SK-MEL-5 (cell line): ENCODE results near the gene SPTBN2. TPM values are rescaled to one million over a fixed set of nuclear protein-coding genes. Genes with fewer than 3 reads are reported as not detected.
"Not testable (repeated sequence)": the region's sequence is repeated elsewhere in the genome, so short reads cannot be mapped to it uniquely, and the experiment has no call there.

Source experiments
- DNase-seq: peaks from one replicate; pipeline ENCODE4 v3.0.0-alpha.2; 2016; ENCODE audit warnings: low read depth, low spot score
- in situ Hi-C: cut with HindIII; loops from 2 replicates; pipeline ENCODE4 v1.10.0; 2016; ENCODE audit warnings: low sequenced_read_pairs, high pct_unique_total_duplicates, low pct_unique_long_range_greater_than_20kb
- total RNA-seq: library from RNA; depleted of rRNA; stranded (reverse); fragments of >200 nt; shearing (Covaris generic); gene quantifications from 2 replicates; pipeline ENCODE4 v1.2.3, GENCODE V29; 2014

Gene SPTBN2
- total RNA-seq, 1 experiment from 2014 or later = 19.5 TPM

DNA sequence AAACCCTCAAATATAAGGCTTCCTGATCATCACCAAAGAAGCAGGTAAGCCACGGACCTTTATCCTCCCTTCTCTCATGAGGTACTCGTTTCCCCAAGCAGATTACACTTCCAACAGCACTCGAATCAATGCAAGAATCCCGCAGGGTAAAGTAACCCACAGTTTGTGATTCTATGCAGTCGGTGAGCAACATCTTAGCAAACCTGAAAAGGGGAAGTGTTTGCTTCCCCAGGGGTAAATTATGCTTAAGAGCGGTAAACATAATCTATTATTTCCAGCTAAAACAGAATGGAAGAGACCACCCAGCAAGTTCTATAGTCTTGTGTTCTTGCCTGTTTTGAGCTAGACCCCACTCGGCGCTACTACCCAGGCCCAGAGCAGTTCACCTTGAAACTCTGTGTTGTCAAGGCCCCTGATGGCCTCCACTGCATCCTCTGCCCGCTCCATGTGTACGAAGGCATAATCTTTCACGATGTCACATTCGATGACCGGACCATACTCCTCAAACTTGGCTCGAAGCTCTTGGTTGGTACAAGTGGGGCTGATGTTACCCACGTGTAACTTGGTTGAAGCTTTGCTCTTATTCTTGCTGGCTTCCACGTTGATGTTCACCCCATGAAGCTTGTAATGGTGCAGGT lies 52.6 kb downstream of the SPTBN2 start:
- DNase-seq = no peak
- in situ Hi-C loops = no loop called here

DNA sequence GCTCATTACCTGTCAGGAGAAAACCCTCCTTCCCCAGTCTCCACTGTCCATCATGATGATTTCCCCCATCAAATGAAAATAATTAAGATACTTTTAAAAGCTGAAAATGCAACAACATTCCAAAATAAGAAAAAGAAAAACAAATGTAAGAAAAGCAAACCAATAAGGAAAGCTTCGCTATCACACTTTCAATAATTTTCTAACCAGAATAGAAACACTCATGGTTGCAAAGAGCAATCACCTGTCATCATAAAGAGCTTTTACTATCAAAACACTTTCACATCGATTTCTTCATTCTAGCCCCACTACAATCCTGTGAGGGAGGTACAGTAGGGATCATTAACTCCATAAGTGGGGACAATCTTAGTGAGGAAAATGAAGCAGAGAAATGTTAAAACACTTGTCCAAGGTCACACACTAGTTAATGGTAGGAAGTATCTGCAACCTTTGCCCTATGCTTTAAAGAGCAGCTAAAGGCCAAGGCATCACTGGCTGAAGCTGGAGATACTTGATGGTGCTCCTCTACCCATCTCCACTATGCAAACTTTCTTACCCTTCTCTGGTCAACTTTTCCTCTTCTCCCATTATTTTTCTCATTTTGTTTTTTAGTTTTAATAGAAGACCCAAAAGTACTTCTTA lies 53.9 kb downstream of the SPTBN2 start:
- in situ Hi-C loops = no loop called here
- no peak for DNase-seq

DNA sequence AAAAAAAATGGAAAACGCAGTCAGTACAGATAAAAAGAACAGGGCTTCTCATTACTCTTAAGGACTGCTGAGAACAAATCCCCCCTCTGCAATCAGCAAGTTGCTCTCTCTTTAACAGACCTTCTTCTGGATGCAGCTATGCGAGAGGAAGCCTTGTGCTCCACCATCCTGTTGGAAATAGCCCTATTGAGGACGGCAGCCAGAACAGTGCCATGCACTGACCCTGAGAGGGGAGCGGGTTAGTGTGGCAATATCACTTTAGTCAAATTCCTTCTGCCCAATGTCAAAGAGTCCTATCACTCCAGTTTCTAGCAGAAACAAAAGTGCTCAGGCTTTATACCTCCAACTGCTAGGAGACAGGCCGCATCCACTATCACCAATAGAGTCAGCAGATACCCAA lies 58.2 kb downstream of the SPTBN2 start:
- in situ Hi-C loops = no loop called here
- no peak for DNase-seq

DNA sequence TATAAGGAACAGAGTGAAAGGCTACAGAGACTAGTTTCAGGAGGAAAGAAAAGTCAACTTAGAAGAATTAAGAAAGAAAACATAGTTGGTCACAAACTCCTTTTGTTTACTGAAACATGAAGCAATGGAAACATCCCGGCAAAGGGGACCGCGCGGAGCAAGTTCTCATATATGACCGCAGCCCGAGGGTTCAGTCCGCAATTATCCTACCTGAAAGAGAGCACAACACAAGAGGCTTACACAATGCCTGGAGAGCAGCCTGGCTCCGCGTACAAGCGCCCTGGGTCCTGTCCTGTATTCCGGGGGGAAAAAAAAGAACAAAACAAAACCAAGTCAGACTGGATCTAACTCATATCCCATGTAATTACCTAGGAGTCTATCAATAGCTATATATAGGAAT lies 63.6 kb downstream of the SPTBN2 start:
- no peak for DNase-seq
- in situ Hi-C loops = no loop called here

DNA sequence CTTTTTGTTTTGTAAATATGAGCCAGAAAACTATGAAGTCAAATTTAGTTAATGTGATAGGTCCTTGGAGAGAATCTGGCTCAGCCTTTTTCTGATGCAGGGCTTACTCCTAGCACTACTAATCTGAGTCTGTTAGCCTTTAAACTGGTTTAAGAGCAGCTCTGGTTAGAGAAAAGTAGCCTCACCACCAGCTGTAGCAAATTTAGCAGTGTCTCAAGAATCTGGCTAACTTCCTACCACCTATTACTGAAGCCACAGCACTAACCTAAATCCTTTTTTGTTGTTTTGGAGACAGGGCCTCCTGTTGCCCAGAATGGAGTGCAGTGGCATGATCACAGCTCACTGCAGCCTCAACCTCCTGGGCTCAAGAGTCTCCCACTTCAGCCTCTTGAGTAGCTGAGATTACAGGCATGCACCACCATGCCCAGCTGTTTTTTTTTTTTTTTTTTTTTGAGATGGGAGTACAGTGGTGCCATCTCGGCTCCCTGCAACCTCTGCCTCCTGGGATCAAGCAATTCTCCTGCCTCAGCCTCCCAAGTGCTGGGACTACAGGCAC lies 65.2 kb downstream of the SPTBN2 start:
- DNase-seq = no peak
- in situ Hi-C loops = no loop called here

DNA sequence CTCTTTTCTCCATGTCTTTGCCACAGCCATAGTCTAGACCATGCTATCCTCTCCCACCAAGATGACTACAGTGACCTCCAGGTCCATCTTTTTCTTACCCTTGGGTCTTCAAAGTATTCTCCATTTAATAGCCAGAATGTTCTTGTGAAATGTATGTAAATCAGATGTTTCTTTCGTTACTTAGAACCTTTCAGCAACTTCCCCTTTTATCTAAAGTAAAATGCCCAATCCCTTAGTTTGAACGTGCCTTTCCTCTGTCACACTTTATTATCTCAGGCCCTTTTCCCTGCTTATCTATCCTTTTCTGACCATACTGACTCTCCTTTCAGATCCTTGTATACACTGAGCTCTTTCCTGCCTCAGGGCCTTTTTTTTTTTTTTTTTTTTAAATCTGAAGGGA lies 69.3 kb downstream of the SPTBN2 start:
- in situ Hi-C loops = no loop called here

DNA sequence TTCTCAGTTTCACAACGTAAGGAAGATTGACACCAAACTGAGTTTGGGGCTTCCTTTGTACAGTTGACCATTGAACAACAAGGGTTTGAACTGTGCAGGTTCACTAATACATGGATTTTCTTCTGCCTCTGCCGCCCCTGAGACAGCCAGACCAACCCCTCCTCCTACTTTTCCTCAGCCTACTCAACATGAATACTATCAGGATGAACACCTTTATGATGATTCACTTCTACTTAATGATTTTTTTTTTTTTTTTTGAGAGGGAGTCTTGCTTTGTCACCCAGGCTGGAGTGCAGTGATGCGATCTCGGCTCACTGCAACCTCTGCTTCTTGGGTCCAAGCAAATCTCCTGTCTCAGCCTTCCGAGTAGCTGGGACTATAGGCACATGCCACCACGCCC lies 75.9 kb downstream of the SPTBN2 start:
- in situ Hi-C loops = no loop called here
- DNase-seq = no peak

More for the DNA sequence above, 69.3 kb downstream of the SPTBN2 start:
- DNase-seq = no peak

DNA sequence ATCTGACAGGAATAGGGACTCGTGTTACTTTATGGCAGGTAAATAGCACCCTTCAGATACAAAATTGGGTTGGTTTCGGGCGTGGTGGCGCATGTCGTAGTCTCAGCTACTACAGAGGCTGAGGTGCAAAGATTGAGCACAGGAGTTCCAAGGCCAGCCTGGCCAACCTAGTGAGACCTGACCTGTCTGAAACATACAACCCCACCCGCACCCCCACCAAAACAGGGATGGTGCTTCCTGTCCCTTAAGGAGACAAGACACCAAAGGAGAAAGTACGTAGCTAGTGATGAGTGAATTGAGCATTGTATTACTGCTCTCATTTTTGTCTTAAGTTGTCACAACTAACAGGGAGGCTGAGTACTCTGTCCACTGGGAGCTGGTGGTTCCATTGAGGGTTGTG lies 76.4 kb downstream of the SPTBN2 start:
- no peak for DNase-seq
- in situ Hi-C loops = no loop called here

DNA sequence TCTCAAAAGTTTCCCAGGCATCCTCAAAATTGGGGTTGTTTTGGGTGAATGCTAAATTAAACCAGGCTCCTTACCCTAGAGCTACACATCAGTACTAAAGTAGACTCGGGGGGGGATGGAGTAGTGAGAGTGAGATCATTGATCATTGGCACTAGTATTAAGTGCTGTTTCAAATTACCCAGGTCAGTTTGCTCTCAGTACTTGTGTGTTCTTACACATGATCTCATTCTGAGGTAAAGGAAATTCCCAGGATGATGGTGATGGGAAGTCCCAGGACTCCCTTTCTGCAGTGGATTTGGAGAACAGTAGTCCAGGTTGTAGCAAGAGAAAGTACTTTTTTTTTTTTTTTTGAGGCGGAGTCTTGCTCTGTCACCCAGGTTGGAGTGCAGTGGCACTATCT lies 78.0 kb downstream of the SPTBN2 start:
- in situ Hi-C loops = no loop called here
- DNase-seq = no peak

DNA sequence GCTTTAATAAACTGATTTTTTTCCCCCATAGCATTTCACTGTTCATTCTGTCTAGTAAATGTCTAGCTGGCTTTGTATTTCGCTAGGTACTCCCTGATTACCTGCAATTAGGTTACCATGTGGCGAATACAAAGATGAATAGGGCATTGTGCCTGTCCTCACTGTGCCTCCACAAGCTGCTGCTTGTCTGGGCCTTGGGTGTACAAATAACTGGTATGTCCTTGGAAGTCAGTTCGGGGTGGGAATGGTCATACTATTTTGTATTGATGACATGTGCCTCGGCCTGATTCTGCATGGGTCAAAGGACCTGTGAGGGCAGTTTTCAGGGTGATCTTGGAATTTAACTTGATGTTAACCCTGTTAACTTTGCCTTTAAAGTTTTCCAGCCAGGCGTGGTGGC lies 79.1 kb downstream of the SPTBN2 start:
- no peak for DNase-seq
- in situ Hi-C loops = no loop called here

DNA sequence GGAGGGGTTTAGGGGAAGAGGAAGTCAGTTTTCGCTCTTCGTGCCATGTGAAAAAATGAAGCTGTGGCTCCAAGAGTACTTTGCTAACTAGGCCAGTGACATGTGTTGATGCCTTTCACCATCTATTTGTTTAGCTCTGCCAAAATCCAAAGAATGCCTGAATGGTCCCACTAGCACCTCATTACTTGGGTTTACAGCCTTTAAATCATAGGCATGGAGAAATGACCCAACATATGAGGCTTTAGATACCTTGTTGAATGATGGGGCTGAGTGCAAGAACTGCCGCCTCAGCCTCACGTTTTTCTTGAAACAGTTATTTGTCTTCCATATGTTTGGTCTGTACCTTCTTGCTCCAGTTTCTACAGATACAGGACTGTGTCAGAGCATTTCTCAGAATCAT lies 82.2 kb downstream of the SPTBN2 start:
- in situ Hi-C loops = no loop called here
- DNase-seq = no peak

DNA sequence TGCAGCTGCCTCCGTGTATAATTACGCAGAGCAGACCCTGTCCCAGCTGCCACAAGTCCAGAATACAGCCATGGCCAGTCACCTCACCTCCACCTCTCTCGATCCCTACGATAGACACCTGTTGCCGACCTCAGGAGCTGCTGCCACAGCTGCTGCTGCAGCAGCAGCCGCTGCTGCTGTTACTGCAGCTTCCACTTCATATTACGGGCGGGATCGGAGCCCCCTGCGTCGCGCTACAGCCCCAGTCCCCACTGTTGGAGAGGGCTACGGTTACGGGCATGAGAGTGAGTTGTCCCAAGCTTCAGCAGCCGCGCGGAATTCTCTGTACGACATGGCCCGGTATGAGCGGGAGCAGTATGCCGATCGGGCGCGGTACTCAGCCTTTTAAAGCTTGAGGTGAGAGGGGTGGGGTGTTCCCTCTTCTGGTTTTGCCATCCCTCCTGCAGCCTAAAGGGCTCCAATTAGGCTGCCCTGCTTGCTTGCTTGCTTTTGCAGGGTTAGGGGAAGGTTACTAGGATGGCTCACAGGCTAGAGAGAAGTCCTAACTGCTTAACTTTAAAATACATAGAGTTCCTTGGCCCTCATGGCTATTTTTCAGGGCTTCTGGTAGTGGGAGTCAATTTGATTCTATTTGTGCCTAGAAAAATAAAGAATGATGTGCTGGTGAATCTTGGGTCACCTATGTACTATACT lies 85.1 kb downstream of the SPTBN2 start:
- no peak for DNase-seq
- in situ Hi-C loops = no loop called here

DNA sequence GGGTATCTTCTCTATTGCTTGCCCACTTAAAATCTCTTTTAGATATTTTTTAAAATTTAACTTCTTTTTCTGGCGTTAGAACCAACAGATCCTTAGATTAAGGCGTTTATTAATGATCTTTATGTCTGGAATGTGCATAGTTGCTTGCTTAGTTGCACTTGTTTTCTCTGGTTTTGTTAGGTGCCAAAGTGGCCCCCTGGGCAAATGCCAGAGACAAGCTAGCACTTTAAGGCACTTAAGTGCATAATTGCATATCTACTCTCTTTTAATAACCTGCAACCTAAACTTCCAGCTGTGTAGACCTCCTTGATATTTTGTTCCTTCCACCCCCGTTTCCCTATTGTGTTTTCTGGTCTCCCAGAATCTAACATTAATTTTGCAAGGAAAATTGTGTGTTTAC lies 87.2 kb downstream of the SPTBN2 start:
- DNase-seq = no peak
- in situ Hi-C loops = no loop called here

DNA sequence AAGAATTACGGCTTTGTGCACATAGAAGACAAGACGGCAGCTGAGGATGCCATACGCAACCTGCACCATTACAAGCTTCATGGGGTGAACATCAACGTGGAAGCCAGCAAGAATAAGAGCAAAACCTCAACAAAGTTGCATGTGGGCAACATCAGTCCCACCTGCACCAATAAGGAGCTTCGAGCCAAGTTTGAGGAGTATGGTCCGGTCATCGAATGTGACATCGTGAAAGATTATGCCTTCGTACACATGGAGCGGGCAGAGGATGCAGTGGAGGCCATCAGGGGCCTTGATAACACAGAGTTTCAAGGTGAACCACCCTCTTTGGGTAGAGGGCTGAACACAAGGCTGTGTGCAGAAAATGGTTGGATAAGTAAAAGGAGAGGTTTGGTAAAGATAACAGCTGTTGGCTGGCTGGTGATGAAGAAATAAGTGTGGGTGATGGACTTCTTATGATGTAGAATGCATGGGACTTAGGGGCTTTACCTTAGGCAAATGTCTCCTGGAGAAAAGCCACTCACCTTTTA lies 89.1 kb downstream of the SPTBN2 start:
- in situ Hi-C loops, DNase-seq: not testable (repeated sequence)

DNA sequence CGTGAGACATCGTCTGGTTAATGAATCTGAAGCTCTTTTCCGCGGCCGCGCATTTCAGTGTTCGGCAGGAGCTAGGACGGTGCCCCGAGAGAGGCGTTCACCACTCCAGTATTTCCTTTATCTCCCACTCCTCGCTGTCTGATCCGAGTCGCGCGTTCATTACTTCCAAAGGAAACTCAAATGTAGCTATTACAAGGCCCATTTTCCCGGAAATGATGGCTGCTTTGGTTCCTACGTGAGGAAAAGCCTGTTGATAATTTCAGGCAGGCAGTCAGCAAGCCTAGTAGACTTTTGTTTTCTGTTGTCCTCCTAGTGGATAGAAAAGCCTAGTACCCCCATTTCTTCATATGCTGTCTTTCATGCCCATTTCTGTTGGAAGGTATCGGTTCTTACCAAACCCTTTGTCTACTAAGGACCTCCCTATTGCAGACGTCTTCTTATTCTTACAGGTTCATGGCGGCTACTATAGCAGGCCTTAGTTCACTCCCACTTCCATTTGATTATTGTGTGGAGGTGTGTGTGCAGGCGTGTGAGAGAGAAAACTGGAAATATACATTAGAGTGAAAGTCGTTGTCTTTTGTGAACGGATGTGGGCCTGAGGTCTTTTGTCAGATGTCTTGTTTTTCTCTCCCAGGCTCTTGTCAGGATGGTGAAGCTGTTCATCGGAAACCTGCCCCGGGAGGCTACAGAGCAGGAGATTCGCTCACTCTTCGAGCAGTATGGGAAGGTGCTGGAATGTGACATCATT lies 89.8 kb downstream of the SPTBN2 start:
- DNase-seq = peak; percentile 16
- in situ Hi-C loops = no loop called here

DNA sequence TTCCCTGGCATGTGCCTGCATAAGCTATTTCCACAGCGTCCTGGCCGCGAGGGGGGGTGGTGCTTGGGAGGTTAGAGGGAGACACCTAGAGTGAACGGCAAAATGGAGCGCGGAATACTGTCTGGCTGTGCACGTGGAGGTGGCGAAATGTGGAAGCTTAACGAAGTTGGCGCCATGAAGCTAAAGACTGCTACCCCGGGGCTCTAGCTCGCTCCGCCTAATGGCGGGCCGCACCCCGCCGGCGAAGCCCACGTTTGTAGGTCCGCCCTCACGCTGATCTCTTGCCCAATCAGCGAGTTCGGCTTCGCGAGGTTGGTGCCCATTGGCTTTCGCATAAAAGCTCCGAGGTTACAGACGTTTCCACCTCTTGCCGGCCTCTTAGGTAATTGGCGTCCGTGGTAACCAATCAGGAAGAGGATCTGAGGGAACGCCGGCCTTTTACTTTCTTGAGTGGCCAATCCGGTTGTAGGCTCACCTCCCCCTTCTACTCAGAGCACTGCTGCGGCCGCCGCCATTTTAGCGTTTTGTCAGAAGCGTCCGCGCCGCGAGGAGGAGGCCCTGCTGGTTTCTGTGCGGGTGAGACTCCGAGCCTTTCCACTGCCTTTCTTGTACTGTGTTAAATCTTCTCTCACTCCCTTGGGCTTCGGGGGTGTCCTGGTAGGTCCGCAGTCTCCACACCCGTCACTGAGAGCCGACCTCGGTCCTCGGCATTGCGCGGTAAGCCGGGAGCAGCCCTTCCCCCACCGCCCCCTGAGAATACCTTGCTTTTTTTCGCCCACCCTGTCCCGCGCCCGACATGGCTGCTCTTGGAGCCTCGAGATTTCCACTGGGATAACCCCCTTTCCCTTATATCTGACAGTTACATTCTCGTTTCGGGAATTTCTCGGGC lies 90.6 kb downstream of the SPTBN2 start, which contains the start of gene RBM4:
Gene RBM4 (plus strand): TSS at position 527 of the 889 bp plus-strand sequence. CDS start 1,009 bp downstream, outside the sequence.
- in situ Hi-C loops = no loop called here
- peak; percentile 99 for DNase-seq
